ENCODE data around the gene NFASC. TPM values are rescaled to one million over a fixed set of nuclear protein-coding genes. Genes with fewer than 3 reads are reported as not detected.

Gene NFASC
- total RNA-seq, 2 donors from 2014 or later: 0.11 to 1.8 TPM

DNA sequence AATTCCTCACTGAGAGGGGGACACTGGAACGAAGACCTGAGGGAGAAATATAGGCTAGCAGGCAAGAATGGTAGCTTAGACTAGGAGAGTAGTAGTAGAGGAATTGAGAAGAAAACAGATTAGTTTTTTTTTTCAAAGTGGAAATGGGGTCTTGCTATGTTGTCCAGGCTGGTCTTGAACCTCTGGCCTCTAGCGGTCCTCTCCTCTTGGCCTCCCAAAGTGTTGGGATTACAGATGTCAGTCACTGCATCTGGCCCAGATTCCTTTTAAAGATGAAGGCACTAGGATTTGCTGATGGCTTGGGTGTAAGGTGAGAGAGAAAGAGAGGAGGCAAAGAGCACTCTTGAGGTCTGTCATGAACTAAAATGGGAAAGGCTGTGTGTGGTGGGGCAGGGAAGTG is 30.1 kb downstream of the NFASC start:
- H3K9me3 Mint-ChIP-seq: no peaks in the 10 kb centered on the region
- no peak overlapping the region for H3K27ac Mint-ChIP-seq
- DNase-seq (ENCODE audit: low spot score in 2 of 2) (no peak), ATAC-seq (no peak)
- no peaks in the 10 kb centered on the region for H3K36me3 Mint-ChIP-seq

DNA sequence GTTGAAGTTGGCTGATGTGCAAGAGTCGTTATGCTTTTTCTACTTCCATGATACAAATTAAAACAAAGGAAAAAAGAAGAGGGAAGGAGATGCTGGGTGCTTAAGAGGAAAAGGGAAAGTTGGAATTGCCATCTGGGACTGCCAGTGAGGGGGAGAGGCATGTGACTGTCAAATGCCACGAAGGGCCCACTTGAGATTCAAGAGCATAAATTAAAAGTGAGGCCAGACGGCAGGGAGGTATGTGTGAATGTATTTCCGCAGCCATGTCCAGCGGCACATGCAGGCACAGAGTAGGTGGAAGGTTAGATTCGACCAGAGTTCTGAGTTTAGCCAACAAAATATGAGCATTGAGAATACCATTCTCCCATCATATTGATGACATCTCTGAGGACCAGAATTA is 32.0 kb downstream of the NFASC start:
- no peaks in the 10 kb centered on the region for H3K9me3 Mint-ChIP-seq
- no peak overlapping the region for H3K27ac Mint-ChIP-seq
- no peak for DNase-seq (ENCODE audit: low spot score in 2 of 2)
- no peaks in the 10 kb centered on the region for H3K36me3 Mint-ChIP-seq
- no peak for ATAC-seq

DNA sequence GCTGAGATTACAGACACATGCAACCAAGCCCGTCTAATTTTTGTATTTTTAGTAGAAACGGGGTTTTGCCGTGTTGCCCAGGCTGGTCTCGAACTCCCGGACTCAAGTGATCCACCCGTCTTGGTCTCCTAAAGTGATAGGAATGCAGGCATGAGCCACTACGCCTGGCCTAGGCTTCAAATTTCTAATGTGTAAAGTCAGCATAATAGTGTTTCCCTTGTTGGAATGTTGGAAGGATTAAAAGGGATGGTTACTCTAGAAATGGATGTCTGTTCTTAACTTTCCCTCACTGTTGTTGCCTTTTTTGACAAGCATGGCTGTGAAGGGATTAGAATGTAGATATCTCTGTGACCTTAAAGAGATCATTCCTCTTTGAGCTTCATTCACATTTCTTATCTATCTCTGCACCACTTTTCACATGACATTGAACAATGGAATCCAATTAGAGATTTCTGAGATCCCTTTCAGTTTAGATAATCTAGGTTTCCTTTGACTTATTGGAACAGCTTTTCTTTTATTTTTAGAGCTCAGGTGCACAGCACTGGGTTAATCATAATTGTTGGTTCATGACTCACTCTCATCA is 33.7 kb downstream of the NFASC start:
- Mint-ChIP-seq H3K9me3 (no peaks in the 10 kb centered on the region), H3K27ac (no peak overlapping the region), H3K36me3 (no peaks in the 10 kb centered on the region)
- no peak for DNase-seq (ENCODE audit: low spot score in 2 of 2)
- ATAC-seq: no peak

DNA sequence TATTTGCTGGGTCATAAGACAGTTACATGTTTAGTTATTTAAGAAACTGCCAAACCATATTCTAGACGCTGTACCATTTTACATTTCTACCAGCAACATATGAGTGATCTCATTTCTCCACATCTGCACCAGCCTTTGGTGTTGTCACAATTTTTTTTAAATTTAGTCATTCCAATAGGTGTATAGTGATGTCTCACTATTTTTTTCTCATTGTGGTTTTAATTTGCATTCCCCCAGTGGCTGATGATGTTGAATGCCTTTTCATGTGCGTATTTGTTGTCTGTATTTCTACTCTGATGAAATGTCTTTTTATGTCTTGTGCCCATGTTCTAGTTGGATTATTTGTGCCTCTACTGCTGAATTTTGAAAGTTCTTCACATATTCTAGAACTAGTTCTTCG is 38.4 kb downstream of the NFASC start:
- Mint-ChIP-seq H3K27ac (no peak overlapping the region), H3K36me3 (no peaks in the 10 kb centered on the region), H3K9me3 (no peaks in the 10 kb centered on the region)
- peak in 1 of 2 donors; percentile 89 for ATAC-seq
- no peak for DNase-seq (ENCODE audit: low spot score in 2 of 2)

DNA sequence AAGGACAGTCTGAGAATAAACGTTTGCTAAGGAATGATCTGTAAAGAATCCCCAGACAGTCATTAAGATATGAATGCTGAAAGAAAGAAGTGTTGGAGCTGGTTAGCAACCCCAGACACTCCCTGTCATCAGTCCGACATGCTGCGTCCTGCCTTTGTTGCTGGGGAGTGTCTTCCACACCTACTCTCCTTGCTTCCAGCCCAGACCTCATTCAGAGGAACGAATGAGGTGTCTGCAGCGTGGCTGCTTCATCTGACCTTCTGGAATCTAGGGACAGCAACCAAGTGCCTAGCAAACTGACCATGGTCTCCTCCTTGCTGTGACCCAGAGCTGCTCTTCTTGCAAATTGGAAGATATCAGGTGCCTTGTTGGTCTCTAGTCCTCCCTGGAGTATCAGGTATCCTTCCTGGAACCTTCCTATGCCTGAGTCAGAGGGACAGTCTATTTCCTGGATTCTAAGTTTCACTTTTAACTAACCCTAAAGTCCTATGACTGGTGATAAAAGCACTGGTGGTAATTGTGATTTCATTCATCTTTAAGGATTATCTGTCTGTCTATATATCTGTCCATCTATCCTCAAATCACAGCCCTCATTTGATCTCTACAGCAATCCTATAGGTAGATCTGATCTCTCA is 45.3 kb downstream of the NFASC start:
- no peak for ATAC-seq
- Mint-ChIP-seq H3K9me3 (peaks cover 0 to 4% of the 10 kb centered on the region in 2 donors), H3K36me3 (no peaks in the 10 kb centered on the region), H3K27ac (no peak overlapping the region)
- DNase-seq (ENCODE audit: low spot score in 2 of 2): no peak

DNA sequence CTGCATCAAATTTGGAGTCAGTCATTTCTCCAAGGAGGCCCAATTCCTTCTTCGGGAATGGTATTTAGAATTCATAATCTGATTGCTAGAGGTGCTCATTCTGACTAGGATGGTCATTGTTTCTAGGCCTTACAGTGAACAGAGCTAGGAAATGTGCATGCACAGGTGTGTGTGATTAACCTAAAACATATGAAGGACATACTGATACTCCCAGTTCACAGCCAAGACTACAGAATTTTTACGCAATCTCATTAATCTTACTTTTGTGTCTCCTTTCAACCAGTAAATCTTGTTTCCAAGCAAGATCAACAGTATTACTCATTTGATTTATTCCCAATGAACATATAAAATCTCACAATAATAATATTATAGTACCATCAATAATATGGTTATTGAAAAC is 47.1 kb downstream of the NFASC start:
- ATAC-seq (no peak), DNase-seq (ENCODE audit: low spot score in 2 of 2) (no peak)
- H3K9me3 Mint-ChIP-seq: peaks cover 0 to 4% of the 10 kb centered on the region in 2 donors
- no peaks in the 10 kb centered on the region for H3K36me3 Mint-ChIP-seq
- no peak overlapping the region for H3K27ac Mint-ChIP-seq

DNA sequence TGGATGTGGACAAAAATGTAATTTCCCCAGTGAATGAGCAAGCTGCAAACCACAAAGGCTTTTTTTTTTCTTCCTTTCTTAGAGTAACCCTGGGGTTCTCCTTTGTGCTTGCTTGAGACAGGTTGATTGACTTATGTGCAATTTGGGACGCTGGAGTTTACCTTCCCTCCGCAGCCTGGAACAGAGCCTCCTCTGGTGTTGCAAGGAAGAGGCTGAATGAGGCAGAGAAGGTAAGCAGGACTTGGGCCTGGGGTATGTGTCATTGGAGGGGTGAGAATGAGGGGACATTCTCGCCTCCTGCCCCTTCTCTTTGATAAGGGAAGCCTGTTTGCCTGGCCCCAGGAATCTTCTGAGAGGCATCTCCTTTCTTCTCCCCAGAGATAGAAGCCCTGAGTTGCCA is 49.8 kb downstream of the NFASC start:
- ATAC-seq: no peak
- Mint-ChIP-seq H3K9me3 (no peaks in the 10 kb centered on the region), H3K27ac (no peak overlapping the region), H3K36me3 (no peaks in the 10 kb centered on the region)
- no peak for DNase-seq (ENCODE audit: low spot score in 2 of 2)

DNA sequence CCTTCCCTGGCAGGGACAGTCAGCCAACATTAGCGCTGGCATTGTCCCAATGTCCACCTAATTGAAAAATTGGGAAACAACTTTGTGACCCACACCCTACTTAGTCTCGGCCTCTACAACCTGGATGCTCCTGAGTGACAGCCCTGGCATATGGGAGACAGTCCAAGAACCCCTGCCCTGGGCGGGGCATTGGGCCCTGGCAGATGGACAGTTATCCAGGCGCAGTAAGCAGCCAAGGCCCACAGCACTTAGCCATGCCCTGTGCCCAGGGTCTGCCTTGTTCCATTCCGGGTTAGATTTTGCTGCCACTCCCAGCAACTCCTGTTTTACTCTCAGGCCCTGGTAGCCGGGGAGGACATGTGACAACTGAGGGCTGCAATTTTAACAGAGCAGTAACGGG is 50.3 kb downstream of the NFASC start:
- no peaks in the 10 kb centered on the region for H3K36me3 Mint-ChIP-seq
- DNase-seq (ENCODE audit: low spot score in 2 of 2) (no peak), ATAC-seq (no peak)
- H3K9me3 Mint-ChIP-seq: no peaks in the 10 kb centered on the region
- H3K27ac Mint-ChIP-seq: no peak overlapping the region

DNA sequence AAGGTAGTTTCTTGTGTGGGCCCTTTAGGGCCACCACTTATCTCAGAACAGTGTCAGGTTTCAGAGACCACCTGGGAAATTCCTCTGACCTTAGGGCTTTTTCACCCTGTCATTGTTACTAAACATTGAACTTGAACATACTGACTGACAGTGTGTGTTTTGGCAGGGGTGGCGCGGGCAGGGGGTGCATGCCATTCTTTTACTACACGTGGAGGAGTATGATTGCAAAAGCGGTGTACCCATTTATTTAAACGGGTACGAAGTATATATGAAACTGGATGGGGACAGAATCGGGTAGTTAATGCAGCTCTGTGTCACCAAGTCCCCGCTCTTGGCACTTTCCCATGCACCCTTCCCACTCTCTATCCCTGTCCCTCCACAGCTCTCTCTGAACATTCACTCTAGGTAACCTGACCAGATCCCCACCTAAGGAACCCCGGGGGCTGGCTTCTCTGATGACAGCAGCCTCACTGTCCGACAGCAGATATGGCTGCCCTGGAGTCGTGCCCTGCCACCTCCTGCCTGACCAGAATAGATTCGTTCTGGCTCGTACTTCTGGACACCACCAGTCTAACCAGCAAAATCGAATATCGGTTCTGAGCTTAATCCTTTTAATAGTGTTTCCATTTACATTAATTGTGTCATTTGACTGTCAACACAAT is 51.3 kb downstream of the NFASC start:
- Mint-ChIP-seq H3K9me3 (no peaks in the 10 kb centered on the region), H3K27ac (no peak overlapping the region), H3K36me3 (no peaks in the 10 kb centered on the region)
- ATAC-seq (no peak), DNase-seq (ENCODE audit: low spot score in 2 of 2) (no peak)

DNA sequence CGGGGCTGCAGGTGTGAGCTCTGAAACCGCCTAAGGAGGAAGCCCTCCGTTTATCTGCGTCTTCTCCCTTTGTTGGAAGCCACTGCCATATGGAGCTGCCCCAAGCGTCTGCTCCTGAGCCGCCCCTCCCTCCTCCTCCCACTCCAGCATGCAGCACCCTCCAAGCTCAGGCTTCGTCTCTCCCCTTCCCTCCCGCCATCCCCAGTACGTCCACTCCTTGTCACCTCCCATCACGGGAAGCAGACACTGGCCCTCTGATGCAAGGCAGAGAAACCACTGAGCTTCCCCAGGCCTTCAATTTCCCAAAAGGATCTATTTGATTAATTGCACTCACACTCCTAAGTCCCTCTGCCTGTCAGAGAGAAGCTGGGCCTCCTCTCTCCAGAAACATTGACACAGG is 52.5 kb downstream of the NFASC start:
- H3K9me3 Mint-ChIP-seq: no peaks in the 10 kb centered on the region
- H3K27ac Mint-ChIP-seq: no peak overlapping the region
- no peak for DNase-seq (ENCODE audit: low spot score in 2 of 2)
- ATAC-seq: no peak
- no peaks in the 10 kb centered on the region for H3K36me3 Mint-ChIP-seq

DNA sequence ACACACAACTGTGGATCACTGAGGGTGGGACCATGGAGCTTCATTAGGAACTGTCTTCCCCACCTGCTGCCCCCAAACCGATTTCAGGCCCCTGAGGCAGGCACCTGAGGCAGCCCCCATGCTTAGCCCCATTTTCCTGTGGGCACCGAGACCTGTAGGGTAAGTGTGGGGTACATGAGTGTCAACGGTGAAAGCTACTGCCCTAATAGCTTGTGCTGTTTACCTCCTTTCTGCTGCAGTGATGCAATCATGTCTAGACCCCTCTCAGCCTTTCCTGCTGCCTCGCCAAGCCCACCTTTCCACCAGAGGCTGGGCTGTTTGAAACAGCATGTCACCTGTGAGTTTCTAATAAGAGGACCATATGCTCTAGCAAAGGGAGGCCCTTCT is 53.0 kb downstream of the NFASC start:
- Mint-ChIP-seq H3K9me3 (no peaks in the 10 kb centered on the region), H3K27ac (no peak overlapping the region), H3K36me3 (no peaks in the 10 kb centered on the region)
- ATAC-seq (no peak), DNase-seq (ENCODE audit: low spot score in 2 of 2) (no peak)

DNA sequence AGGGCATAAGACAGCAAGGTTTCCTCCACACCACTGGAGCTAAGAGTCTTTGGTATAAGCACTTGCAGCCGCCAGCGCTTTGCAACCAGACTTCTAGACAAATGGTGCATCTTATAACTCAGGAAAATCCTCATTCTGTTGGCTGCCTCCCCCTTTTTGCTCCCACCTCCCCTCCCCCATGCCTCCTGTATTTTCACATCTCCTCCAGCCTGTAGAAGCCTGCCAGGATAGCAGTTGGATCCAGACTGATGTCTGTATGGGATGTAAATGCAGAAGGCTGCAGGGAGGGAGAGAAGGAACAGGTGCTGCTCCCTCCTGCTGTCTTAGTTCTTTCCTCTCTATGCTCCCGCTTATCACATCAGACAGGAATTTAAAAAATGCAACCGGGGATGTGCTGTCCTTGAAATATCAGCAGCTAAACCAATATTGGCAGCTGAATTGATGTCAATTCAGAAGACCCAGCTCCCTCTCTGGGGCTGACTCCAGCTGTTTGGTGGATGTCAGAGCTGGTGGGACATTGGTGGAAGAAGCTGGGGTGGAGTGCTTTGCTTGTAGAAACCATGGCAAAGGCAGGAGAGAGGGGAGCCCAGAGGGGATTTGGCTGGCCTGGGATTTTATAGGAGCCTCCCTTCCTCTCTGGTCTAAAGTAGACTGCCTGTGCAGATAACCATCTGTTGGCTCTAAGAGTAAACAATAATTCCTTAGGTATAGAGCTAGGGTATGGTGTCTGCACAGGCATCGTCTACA is 53.5 kb downstream of the NFASC start:
- DNase-seq (ENCODE audit: low spot score in 2 of 2) (no peak), ATAC-seq (no peak)
- Mint-ChIP-seq H3K36me3 (no peaks in the 10 kb centered on the region), H3K9me3 (no peaks in the 10 kb centered on the region), H3K27ac (no peak overlapping the region)

DNA sequence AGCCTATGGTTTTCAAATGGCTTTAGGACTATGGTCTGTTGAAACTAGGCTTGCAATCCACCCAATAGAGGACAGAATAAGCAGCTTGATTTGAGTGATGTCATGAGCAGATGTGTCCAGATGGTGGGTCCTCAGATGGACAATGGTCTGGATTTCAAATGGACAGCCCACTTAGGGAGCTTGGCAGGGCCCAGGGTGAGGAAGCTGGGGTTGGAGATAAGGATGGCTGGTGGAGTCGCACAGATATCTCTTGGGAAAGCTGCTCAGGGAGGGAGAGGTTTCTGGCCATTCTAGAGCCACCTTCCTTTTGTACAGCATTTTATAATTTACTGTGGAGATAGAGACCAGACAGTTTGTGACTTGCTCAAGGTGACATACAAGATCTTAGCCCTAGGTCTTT is 55.0 kb downstream of the NFASC start:
- DNase-seq (ENCODE audit: low spot score in 2 of 2) (no peak), ATAC-seq (no peak)
- Mint-ChIP-seq H3K9me3 (no peaks in the 10 kb centered on the region), H3K27ac (no peak overlapping the region), H3K36me3 (no peaks in the 10 kb centered on the region)

DNA sequence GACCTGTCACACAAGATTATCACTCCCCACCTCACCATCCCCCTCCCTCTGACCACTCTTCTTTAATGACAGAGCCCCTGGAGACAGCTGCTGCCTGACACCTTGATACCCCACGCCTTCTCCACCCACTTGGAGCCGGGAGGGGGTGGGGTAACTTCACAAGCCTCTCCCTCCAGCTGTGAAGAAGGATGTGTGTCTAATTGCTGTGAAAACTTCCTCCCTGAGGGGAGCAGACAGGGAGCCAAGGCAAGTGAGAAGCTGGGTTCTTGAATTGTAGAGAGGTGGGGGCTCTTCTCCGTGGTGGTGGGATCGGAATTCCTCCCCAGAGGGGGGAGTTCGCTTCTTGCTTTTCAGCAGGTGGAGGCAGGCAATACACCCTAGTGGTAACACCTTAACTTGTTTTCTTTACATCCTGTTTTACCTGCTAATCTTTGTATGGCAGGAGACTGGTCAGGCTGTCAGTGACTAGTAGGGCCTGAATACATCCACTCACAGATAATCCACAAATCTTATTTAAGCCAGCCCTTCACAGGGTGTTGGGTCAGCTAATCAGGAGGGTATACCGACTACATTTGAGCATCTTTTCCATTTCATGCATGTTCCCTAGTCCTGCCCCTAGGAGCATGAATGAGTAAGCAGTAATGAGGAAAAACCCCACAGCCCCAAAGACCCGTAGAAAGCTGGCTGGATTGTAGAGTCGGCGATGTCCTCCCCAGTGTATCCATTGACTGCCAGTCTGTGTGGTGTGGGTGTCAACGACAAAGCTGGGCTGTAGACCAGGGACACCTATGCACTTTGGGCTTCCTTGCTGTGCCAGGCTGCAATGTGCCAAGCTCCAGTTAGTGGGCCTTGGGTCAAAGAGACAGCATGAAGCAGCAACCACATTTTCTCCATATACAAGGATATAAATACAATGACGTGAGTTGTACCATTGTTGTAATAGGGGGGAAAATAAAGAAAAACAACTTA is 57.3 kb downstream of the NFASC start:
- ATAC-seq (no peak), DNase-seq (ENCODE audit: low spot score in 2 of 2) (no peak)
- no peaks in the 10 kb centered on the region for H3K9me3 Mint-ChIP-seq
- no peak overlapping the region for H3K27ac Mint-ChIP-seq
- no peaks in the 10 kb centered on the region for H3K36me3 Mint-ChIP-seq

DNA sequence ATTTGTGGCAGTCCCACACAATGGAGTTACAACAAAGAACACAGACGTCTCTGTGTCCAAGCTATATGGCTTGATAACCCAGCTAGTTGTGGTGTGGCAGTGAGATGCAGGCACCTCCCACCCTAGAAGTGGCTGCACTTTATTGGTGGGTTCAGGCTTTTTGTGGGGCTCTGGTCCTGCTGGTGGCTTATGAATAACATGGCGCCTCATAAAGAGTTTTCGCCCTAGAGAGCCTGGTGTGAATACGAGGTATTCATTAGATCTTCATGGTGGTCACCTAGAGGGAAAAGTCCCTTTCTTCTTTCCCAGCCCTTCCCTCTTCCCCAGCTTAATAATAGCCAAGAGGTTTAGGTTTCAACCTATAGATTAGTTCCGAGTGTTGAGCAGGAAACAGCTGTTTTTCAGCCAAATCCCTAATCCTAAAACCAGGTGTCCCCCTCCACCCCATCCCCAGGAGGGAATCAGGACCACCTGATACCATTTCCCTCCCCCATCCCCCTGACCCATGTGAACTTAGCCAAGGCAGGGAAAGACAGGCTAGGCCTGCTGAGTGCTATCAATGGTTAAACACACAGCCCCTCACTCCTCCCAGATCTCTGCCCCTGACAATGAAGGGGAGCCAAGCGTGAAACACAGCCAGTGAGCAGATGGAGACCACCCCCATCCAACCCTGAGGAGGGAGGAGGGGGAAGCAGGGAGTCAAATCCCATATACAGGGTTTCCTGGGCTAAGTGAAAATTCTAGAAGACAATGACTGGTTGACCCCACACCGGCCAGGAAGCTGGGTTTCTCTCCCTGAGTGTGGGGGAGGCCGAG is 58.2 kb downstream of the NFASC start:
- no peak for ATAC-seq
- no peaks in the 10 kb centered on the region for H3K9me3 Mint-ChIP-seq
- no peak overlapping the region for H3K27ac Mint-ChIP-seq
- no peak for DNase-seq (ENCODE audit: low spot score in 2 of 2)
- H3K36me3 Mint-ChIP-seq: no peaks in the 10 kb centered on the region
